Activated CD8-positive, alpha-beta memory T cell treated with anti-CD3 and anti-CD28 coated beads, Interleukin-2, amount 50 U/mL, for 48 hours (primary cell): ENCODE results near the gene CAMK2N2.

Experiments used
- DNase-seq: peaks from one replicate; pipeline ENCODE4 v3.0.0-alpha.2; 2020

Gene CAMK2N2

DNA sequence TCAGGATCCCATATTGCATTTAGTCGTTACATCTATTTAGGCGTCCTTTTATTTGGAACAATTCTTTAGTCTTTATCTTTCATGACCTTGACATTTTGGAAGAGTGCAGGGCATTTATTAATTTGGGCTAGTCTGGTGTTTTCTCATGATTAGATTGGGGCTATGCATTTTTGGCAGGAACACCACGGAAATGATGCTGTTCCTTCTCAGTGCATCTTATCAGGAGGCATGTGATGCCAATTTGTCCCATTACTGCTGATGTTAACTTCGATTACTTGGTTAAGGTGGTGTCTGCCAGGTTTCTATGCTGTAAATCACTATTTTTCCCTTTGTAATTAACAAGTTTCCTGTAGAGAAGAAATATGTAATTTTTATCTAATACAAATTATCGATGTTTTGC lies 50.1 kb downstream of the CAMK2N2 start:
- no peak for DNase-seq
